Measurements from ENCODE around the gene POLR2H.

DNA sequence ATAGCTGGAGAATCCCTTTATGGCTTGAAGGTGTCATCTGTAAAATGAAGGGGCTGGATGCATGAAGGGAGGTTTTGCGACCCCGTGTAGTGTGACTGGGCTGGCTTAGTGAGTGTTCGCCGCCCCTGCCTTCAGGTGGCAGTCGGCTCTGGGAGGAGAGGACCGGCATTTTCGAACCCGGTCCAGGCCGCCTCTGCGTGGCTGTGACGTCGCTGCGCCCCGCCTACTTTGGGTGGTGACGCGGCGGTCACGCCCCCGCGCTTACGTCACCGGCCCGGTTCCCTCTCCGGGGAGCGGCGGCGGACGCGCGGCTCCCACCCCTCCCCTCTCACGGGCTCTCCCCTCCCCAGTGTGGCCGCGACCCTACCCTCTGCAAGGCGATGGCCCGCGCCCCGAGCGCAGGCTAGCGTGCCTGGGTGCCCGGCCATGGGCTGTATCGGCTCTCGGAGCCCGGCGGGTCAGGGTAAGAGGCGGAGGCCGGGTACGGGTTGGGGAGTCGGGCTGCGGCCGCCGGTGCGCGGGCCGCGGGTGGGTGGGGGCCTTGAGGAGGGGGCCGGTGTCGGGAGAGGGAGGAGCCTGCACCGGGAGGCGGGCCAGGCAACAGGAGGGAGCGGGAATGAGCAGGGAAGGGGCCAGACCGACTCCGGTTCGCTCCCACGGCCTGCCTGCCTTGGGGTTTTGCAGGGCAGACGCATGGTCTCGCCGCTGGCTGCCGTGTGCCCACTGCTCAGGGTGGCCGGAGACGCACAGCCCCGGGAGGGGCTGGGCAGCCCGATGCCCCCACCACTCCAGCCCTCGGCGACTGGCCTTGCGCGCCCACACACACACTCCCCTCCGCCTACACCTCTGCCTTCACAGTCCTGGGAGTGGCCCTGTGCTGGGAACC is 25.6 kb upstream of the POLR2H start:
- no peak for TF ChIP-seq CTCF (conservative IDR thresholded peaks at IDR 0.05)
- TF ChIP-seq EZH2 (IDR thresholded peaks at IDR 0.05; ENCODE audit: low read depth): no peak

Data from PC-9 (cell line).